ENCODE data around the gene ALKBH3.

DNA sequence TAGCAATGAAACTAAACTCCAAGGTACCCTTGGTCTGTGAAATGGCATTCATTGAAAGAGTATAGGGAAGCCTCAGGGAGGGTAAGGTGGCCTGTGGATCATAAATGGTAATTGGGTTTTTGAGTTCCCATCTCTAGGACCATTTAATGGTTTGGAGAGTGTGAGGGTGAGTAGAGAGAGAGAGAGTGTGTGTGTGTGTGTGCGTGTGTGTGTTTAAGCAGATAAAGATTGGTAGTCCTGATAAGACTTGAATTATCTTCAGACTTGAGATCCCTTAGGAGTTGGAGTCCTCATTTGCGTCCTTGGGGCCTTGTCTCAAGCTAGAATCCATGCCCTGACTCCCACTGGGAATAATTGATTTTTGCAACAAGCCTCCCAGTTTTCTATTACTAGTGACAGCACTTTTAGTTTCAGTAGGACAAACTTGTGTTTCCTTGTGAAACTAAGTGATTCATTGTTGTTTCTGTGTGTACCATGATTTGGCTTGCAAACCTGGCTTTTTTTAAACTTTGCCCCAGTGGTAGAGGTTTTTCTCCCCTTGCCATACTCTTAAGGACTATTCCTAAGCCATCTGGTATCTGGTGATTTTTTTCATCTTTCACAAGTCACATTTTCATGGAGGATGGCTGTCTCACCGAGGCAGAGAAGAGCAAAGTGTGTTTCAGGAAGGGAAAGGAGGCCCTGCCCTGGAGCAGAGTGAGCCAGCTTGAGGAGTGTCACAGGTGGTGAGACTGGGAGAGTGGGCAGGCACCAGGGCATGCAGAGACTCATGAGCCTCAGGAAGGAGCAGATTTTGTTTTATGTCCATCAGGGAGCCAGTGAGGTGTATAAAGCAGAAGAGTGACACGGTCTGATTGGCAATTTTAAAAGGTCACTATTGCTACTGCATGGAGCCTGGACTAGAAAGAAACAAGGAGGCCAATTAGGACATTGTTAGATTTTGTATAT is 26.7 kb downstream of the ALKBH3 start:
- TF ChIP-seq EZH2 (IDR thresholded peaks at IDR 0.05), result no peak
- no peak for TF ChIP-seq FOXP2 (optimal IDR thresholded peaks at IDR 0.05; ENCODE audit: control extremely low read depth, extremely low read length, insufficient read depth)
- TF ChIP-seq POLR2AphosphoS5 (IDR thresholded peaks at IDR 0.05; ENCODE audit: borderline replicate concordance, low read depth, low read length), result no peak

Data from SK-N-MC (cell line).